ENCODE data around the gene GNGT1.

Gene GNGT1

GRCh38 chr7:93931655-93932054, 25.3 kb downstream of the GNGT1 start:
- TF ChIP-seq SP1 (IDR thresholded peaks at IDR 0.05) = no peak
- TF ChIP-seq ZNF384 (IDR thresholded peaks at IDR 0.05) = no peak
- TF ChIP-seq TARDBP (IDR thresholded peaks at IDR 0.05) = no peak
- TF ChIP-seq BHLHE40 (IDR thresholded peaks at IDR 0.05; ENCODE audit: borderline replicate concordance) = no peak
- no peak for TF ChIP-seq FOXK2 (IDR thresholded peaks at IDR 0.05)
- no peak for TF ChIP-seq LEF1 (IDR thresholded peaks at IDR 0.05; ENCODE audit: borderline replicate concordance)
- TF ChIP-seq ARNT (IDR thresholded peaks at IDR 0.05) = no peak
- TF ChIP-seq SUZ12 (IDR thresholded peaks at IDR 0.05) = no peak
- TF ChIP-seq FOXM1 (IDR thresholded peaks at IDR 0.05; ENCODE audit: borderline replicate concordance) = no peak
- no peak for TF ChIP-seq CTBP1 (IDR thresholded peaks at IDR 0.05; ENCODE audit: borderline replicate concordance)
- no peak for TF ChIP-seq L3MBTL2 (conservative IDR thresholded peaks at IDR 0.05)
- TF ChIP-seq HDGF (IDR thresholded peaks at IDR 0.05; ENCODE audit: borderline replicate concordance) = no peak
- no peak for TF ChIP-seq FOXA1 (IDR thresholded peaks at IDR 0.05)
- DNase-seq (ENCODE audit: extremely low spot score) = no peak
- ChIA-PET POLR2A (interaction anchor here (1.0 kb wide), 1 partner anchor 10 kb away, joined by 3 read pairs; no protein-coding TSS in a partner anchor), CTCF (no interaction called here)

GRCh38 chr7:93933156-93933555, 26.8 kb downstream of the GNGT1 start:
- TF ChIP-seq BHLHE40 (IDR thresholded peaks at IDR 0.05; ENCODE audit: borderline replicate concordance) (no peak), SUZ12 (IDR thresholded peaks at IDR 0.05) (no peak), FOXA1 (IDR thresholded peaks at IDR 0.05) (no peak), FOXM1 (IDR thresholded peaks at IDR 0.05; ENCODE audit: borderline replicate concordance) (no peak), CTBP1 (IDR thresholded peaks at IDR 0.05; ENCODE audit: borderline replicate concordance) (no peak), SP1 (IDR thresholded peaks at IDR 0.05) (no peak), LEF1 (IDR thresholded peaks at IDR 0.05; ENCODE audit: borderline replicate concordance) (no peak), ZNF384 (IDR thresholded peaks at IDR 0.05) (no peak), ELF4 (IDR thresholded peaks at IDR 0.05) (no peak), PKNOX1 (IDR thresholded peaks at IDR 0.05) (no peak), ARNT (IDR thresholded peaks at IDR 0.05) (no peak), FOXK2 (IDR thresholded peaks at IDR 0.05) (no peak), NFRKB (IDR thresholded peaks at IDR 0.05) (no peak), HDGF (IDR thresholded peaks at IDR 0.05; ENCODE audit: borderline replicate concordance) (no peak), TARDBP (IDR thresholded peaks at IDR 0.05) (no peak), L3MBTL2 (conservative IDR thresholded peaks at IDR 0.05) (no peak)
- ChIA-PET CTCF (no interaction called here), POLR2A (no interaction called here)
- no peak for DNase-seq (ENCODE audit: extremely low spot score)

GRCh38 chr7:93935102-93935501, 28.7 kb downstream of the GNGT1 start:
- DNase-seq (ENCODE audit: extremely low spot score) = no peak
- ChIA-PET POLR2A (no interaction called here), CTCF (no interaction called here)
- TF ChIP-seq CTBP1 (IDR thresholded peaks at IDR 0.05; ENCODE audit: borderline replicate concordance) = no peak

- CTCF ChIA-PET = no interaction called here
- no peak for DNase-seq (ENCODE audit: extremely low spot score)
- TF ChIP-seq SUZ12 (IDR thresholded peaks at IDR 0.05) = no peak
- TF ChIP-seq BHLHE40 (IDR thresholded peaks at IDR 0.05; ENCODE audit: borderline replicate concordance) = no peak
- no peak for TF ChIP-seq TARDBP (IDR thresholded peaks at IDR 0.05)
- TF ChIP-seq LEF1 (IDR thresholded peaks at IDR 0.05; ENCODE audit: borderline replicate concordance) = no peak
- no peak for TF ChIP-seq SP1 (IDR thresholded peaks at IDR 0.05)
- no peak for TF ChIP-seq PKNOX1 (IDR thresholded peaks at IDR 0.05)
- TF ChIP-seq ZNF384 (IDR thresholded peaks at IDR 0.05) = no peak
- TF ChIP-seq CTBP1 (IDR thresholded peaks at IDR 0.05; ENCODE audit: borderline replicate concordance) = no peak
- TF ChIP-seq L3MBTL2 (conservative IDR thresholded peaks at IDR 0.05) = no peak
- no peak for TF ChIP-seq ARNT (IDR thresholded peaks at IDR 0.05)
- TF ChIP-seq NFRKB (IDR thresholded peaks at IDR 0.05) = no peak
- POLR2A ChIA-PET = no interaction called here
Measured at GRCh38 chr7:93937818-93938217, 31.5 kb downstream of the GNGT1 start.

- CTCF ChIA-PET = no interaction called here
- POLR2A ChIA-PET = no interaction called here
Measured at GRCh38 chr7:93938293-93938692, 31.9 kb downstream of the GNGT1 start.

GRCh38 chr7:93941945-93942344, 35.6 kb downstream of the GNGT1 start:
- ChIA-PET POLR2A (no interaction called here), CTCF (no interaction called here)
- DNase-seq (ENCODE audit: extremely low spot score) = no peak
- TF ChIP-seq FOXA1 (IDR thresholded peaks at IDR 0.05) = no peak
- no peak for TF ChIP-seq TARDBP (IDR thresholded peaks at IDR 0.05)

More at GRCh38 chr7:93938293-93938692, 31.9 kb downstream of the GNGT1 start:
- DNase-seq (ENCODE audit: extremely low spot score) = no peak
- TF ChIP-seq FOXM1 (IDR thresholded peaks at IDR 0.05; ENCODE audit: borderline replicate concordance) (no peak), L3MBTL2 (conservative IDR thresholded peaks at IDR 0.05) (no peak), FOXK2 (IDR thresholded peaks at IDR 0.05) (no peak), NFRKB (IDR thresholded peaks at IDR 0.05) (no peak), ZNF384 (IDR thresholded peaks at IDR 0.05) (no peak), BHLHE40 (IDR thresholded peaks at IDR 0.05; ENCODE audit: borderline replicate concordance) (no peak), CTBP1 (IDR thresholded peaks at IDR 0.05; ENCODE audit: borderline replicate concordance) (no peak), ELF4 (IDR thresholded peaks at IDR 0.05) (no peak), SUZ12 (IDR thresholded peaks at IDR 0.05) (no peak), PKNOX1 (IDR thresholded peaks at IDR 0.05) (no peak), FOXA1 (IDR thresholded peaks at IDR 0.05) (no peak), TARDBP (IDR thresholded peaks at IDR 0.05) (no peak), LEF1 (IDR thresholded peaks at IDR 0.05; ENCODE audit: borderline replicate concordance) (no peak), SP1 (IDR thresholded peaks at IDR 0.05) (no peak), ARNT (IDR thresholded peaks at IDR 0.05) (no peak), HDGF (IDR thresholded peaks at IDR 0.05; ENCODE audit: borderline replicate concordance) (no peak)

Data from HEK293T (cell line).